IMR-90 (cell line): Measurements from ENCODE around the gene FAM204A. TPM values are rescaled to one million over a fixed set of nuclear protein-coding genes. Genes with fewer than 3 reads are reported as not detected.

Experiments used
- ATAC-seq: fragments of 200-7000 bp; cut with Tn5 transposase; 2 replicates; pipeline ENCODE4 v1.9.1; 2020; ENCODE audit warnings: low read depth, mild to moderate bottlenecking, moderate library complexity
- BruUV-seq: library from RNA; stranded (reverse); fragments of 400-500 nt; replicated peaks from 2 replicates; lab custom pipeline; 2021; lab: Mats Ljungman, UMichigan
- CTCF ChIA-PET: fragments of 300-600 bp; formaldehyde crosslinking; extraction: SDS; loops from one replicate; lab custom pipeline; 2021; ENCODE audit warnings: antibody characterized with exemption; lab: Yijun Ruan, JAX
- POLR2A ChIA-PET: fragments of 300-600 bp; sonication (Branson Sonifier 250); formaldehyde crosslinking; loops from one replicate; lab custom pipeline; 2022; ENCODE audit warnings: antibody characterized with exemption; ENCODE audit not compliant: unreplicated experiment; lab: Charles Lee
- DNase-seq: peaks from one replicate; pipeline ENCODE4 v3.0.0; 2013
- H2AFZ ChIP-seq: replicated peaks from 2 replicates; pipeline ENCODE3; 2013; ENCODE audit warnings: low read length, mild to moderate bottlenecking; ENCODE audit not compliant: poor library complexity
- H2AK5ac ChIP-seq: 2 replicates; pipeline ENCODE4 v1.6.1; 2013; ENCODE audit warnings: low read depth, low read length, inconsistent platforms
- H2AK9ac ChIP-seq: replicated peaks from 2 replicates; pipeline ENCODE3; 2013; ENCODE audit warnings: mild to moderate bottlenecking, low read depth, low read length, moderate library complexity; ENCODE audit not compliant: poor library complexity
- H2BK120ac ChIP-seq: 2 replicates; pipeline ENCODE4 v1.6.1; 2013; ENCODE audit warnings: low read depth, low read length, inconsistent platforms
- H2BK15ac ChIP-seq: 3 replicates; pipeline ENCODE4 v1.6.1; 2013; ENCODE audit warnings: low read depth, low read length, inconsistent platforms
- H2BK20ac ChIP-seq: 2 replicates; pipeline ENCODE4 v1.6.1; 2013; ENCODE audit warnings: low read depth, mild to moderate bottlenecking, inconsistent platforms, low read length, moderate library complexity
- H2BK5ac ChIP-seq: 2 replicates; pipeline ENCODE4 v1.6.1; 2013; ENCODE audit warnings: mild to moderate bottlenecking, low read depth, low read length, inconsistent platforms; ENCODE audit not compliant: poor library complexity, severe bottlenecking
- H3K14ac ChIP-seq: replicated peaks from 2 replicates; pipeline ENCODE4 v1.6.1; 2013; ENCODE audit warnings: low read depth, low read length, inconsistent platforms
- H3K18ac ChIP-seq: 2 replicates; pipeline ENCODE4 v1.6.1; 2013; ENCODE audit warnings: low read depth, low read length, control low read depth
- H3K23ac ChIP-seq: 2 replicates; pipeline ENCODE4 v1.6.1; 2013; ENCODE audit warnings: low read depth, low read length, inconsistent platforms
- H3K27ac ChIP-seq: 2 replicates; pipeline ENCODE4 v1.5.1; 2013; ENCODE audit warnings: mild to moderate bottlenecking, control low read depth, low read length; ENCODE audit not compliant: insufficient read depth
- H3K27me3 ChIP-seq: 2 replicates; pipeline ENCODE4 v1.6.1; 2013; ENCODE audit warnings: low read length; ENCODE audit not compliant: control insufficient read depth, insufficient read depth
- H3K36me3 ChIP-seq: 2 replicates; pipeline ENCODE4 v1.6.1; 2013; ENCODE audit warnings: low read length, mixed read lengths; ENCODE audit not compliant: control insufficient read depth, insufficient read depth
- H3K4ac ChIP-seq: 2 replicates; pipeline ENCODE4 v1.6.1; 2013; ENCODE audit warnings: low read depth, low read length, inconsistent platforms
- H3K4me1 ChIP-seq: 2 replicates; pipeline ENCODE4 v1.6.1; 2013; ENCODE audit warnings: low read length, mixed read lengths; ENCODE audit not compliant: control insufficient read depth, insufficient read depth
- H3K4me2 ChIP-seq: 2 replicates; pipeline ENCODE4 v1.6.1; 2013; ENCODE audit warnings: low read depth, mild to moderate bottlenecking, control low read depth, low read length, moderate library complexity
- H3K4me3 ChIP-seq: 2 replicates; pipeline ENCODE4 v1.5.1; 2013; ENCODE audit warnings: low read depth, mild to moderate bottlenecking, control low read depth, low read length, moderate library complexity; ENCODE audit not compliant: insufficient read depth
- H3K56ac ChIP-seq: 2 replicates; pipeline ENCODE4 v1.6.1; 2013; ENCODE audit warnings: low read length, inconsistent platforms; ENCODE audit not compliant: insufficient read depth; ENCODE audit errors: extremely low read depth
- H3K79me1 ChIP-seq, 2 experiments: 2 replicates each; pipeline ENCODE4 v1.6.1; 2013; ENCODE audit warnings: low read length in 2 of 2, inconsistent platforms in 1 of 2, low read depth in 1 of 2
- H3K9ac ChIP-seq: 2 replicates; pipeline ENCODE4 v1.6.1; 2013; ENCODE audit warnings: low read depth, low read length, control low read depth
- H3K9me1 ChIP-seq: 2 replicates; pipeline ENCODE4 v1.6.1; 2013; ENCODE audit warnings: low read length, inconsistent platforms; ENCODE audit not compliant: insufficient read depth
- H3K9me3 ChIP-seq: 2 replicates; pipeline ENCODE4 v1.6.1; 2013; ENCODE audit warnings: low read length; ENCODE audit not compliant: control insufficient read depth, insufficient read depth
- H4K20me1 ChIP-seq: 2 replicates; pipeline ENCODE4 v1.6.1; 2013; ENCODE audit warnings: low read length, inconsistent platforms; ENCODE audit not compliant: insufficient read depth
- H4K5ac ChIP-seq: 2 replicates; pipeline ENCODE4 v1.6.1; 2013; ENCODE audit warnings: mild to moderate bottlenecking, low read depth, low read length, control low read depth
- H4K8ac ChIP-seq, 2 experiments: 2 replicates each; pipeline ENCODE4 v1.6.1; 2013; ENCODE audit warnings: low read depth in 2 of 2, low read length in 2 of 2, control low read depth in 1 of 2, inconsistent platforms in 1 of 2
- H4K91ac ChIP-seq: 2 replicates; pipeline ENCODE4 v1.6.1; 2013; ENCODE audit warnings: low read depth, low read length, inconsistent platforms; ENCODE audit not compliant: insufficient read depth
- BHLHE40 ChIP-seq: fragments of 150-350 bp; IDR thresholded peaks from 2 replicates; pipeline ENCODE4 v1.6.1; 2016; ENCODE audit warnings: mild to moderate bottlenecking, low read depth, low read length
- CEBPB ChIP-seq: IDR thresholded peaks from 2 replicates; pipeline ENCODE4 v1.6.1; 2012; ENCODE audit warnings: low read depth, low read length, improper control_type of control experiment
- CHD1 ChIP-seq: IDR thresholded peaks from 2 replicates; pipeline ENCODE4 v1.6.1; 2012; ENCODE audit warnings: low read depth, low read length, improper control_type of control experiment
- FOS ChIP-seq: fragments of 150-350 bp; IDR thresholded peaks from 2 replicates; pipeline ENCODE4 v1.6.1; 2016; ENCODE audit warnings: low read depth, low read length
- MAZ ChIP-seq: IDR thresholded peaks from 2 replicates; pipeline ENCODE4 v1.6.1; 2012; ENCODE audit warnings: low read depth, mild to moderate bottlenecking, low read length, improper control_type of control experiment, moderate library complexity, borderline replicate concordance
- RAD21 ChIP-seq: IDR thresholded peaks from 2 replicates; pipeline ENCODE4 v1.6.1; 2012; ENCODE audit warnings: low read length, improper control_type of control experiment
- RCOR1 ChIP-seq: IDR thresholded peaks from 2 replicates; pipeline ENCODE4 v1.6.1; 2012; ENCODE audit warnings: mild to moderate bottlenecking, low read length, improper control_type of control experiment; ENCODE audit not compliant: insufficient replicate concordance
- USF2 ChIP-seq: fragments of 150-350 bp; IDR thresholded peaks from 2 replicates; pipeline ENCODE4 v1.6.1; 2017; ENCODE audit warnings: mild to moderate bottlenecking, antibody characterized with exemption, low read length, low read depth
- dilution Hi-C: fragments of 300-500 bp; cut with HindIII; formaldehyde crosslinking; loops from one replicate; pipeline ENCODE4 v1.14.3; 2018; ENCODE audit warnings: low sequenced_read_pairs; ENCODE audit not compliant: unreplicated experiment
- in situ Hi-C: fragments of 300-500 bp; cut with MboI; formaldehyde crosslinking; loops from 3 replicates; pipeline ENCODE4 v1.14.3; 2019; ENCODE audit warnings: low sequenced_read_pairs, inconsistent platforms, mixed read lengths
- intact Hi-C: fragments of 100-400 bp; cut with micrococcal nuclease; formaldehyde crosslinking; loops from 2 replicates; pipeline ENCODE4 v1.10.0; 2022
- polyA plus RNA-seq, 3 experiments: library from polyadenylated mRNA; depleted of rRNA; stranded (reverse); fragments of >200 nt; gene quantifications; 2 replicates each; pipeline ENCODE4 v1.2.3, GENCODE V29; 2012; ENCODE audit warnings: low replicate concordance in 1 of 3
- total RNA-seq: library from RNA; depleted of rRNA; stranded (reverse); fragments of >200 nt; gene quantifications from 2 replicates; pipeline ENCODE4 v1.2.3, GENCODE V29; 2012

FAM204A gene
- total and polyA plus RNA-seq, 2 of the 4 experiments (the other 2 are of a cell fraction) = 23.6 to 54.3 TPM

GRCh38 chr10:118291122-118291521 is 51.0 kb downstream of the FAM204A start:
- Histone ChIP-seq H3K4me3 (no peak overlapping the region), H2BK20ac (no peak overlapping the region), H4K8ac (no peak overlapping the region), H3K27ac (no peak overlapping the region), H3K18ac (no peak overlapping the region), H3K36me3 (no peaks in the 10 kb centered on the region), H2AK5ac (no peak overlapping the region), H2AK9ac (no peak overlapping the region), H3K4me2 (no peak overlapping the region), H3K79me1 (no peaks in the 10 kb centered on the region), H3K9me3 (no peaks in the 10 kb centered on the region), H3K14ac (no peak overlapping the region), H3K4ac (no peak overlapping the region), H3K23ac (no peak overlapping the region), H3K56ac (no peak overlapping the region), H4K91ac (no peak overlapping the region), H2AFZ (no peak overlapping the region), H4K20me1 (no peaks in the 10 kb centered on the region), H4K5ac (no peak overlapping the region), H3K27me3 (no peaks in the 10 kb centered on the region), H2BK120ac (no peak overlapping the region), H2BK5ac (no peak overlapping the region), H3K9ac (no peak overlapping the region), H3K9me1 (no peaks in the 10 kb centered on the region), H3K4me1 (no peaks in the 10 kb centered on the region), H2BK15ac (no peak overlapping the region)
- intact Hi-C loops (no loop called here), in situ Hi-C loops (no loop called here), dilution Hi-C loops (no loop called here)
- POLR2A ChIA-PET = no interaction called here
- no peak for ATAC-seq
- no peak for TF ChIP-seq BHLHE40
- TF ChIP-seq USF2 = no peak
- TF ChIP-seq RCOR1 = no peak
- TF ChIP-seq RAD21 = no peak
- TF ChIP-seq MAZ = no peak
- TF ChIP-seq CHD1 = no peak
- no peak for TF ChIP-seq CEBPB
- TF ChIP-seq FOS = no peak
- DNase-seq = no peak
- CTCF ChIA-PET = interaction anchor here (1.6 kb wide), 1 partner anchor 19 kb away, joined by 4 read pairs; no protein-coding TSS in a partner anchor
- no TSS peak for BruUV-seq
